HEK293 (cell line): ENCODE results near the gene TAF1A.

ENCODE experiments used
- CTCF ChIA-PET: fragments of 350-600 bp; formaldehyde crosslinking; extraction: SDS; loops from one replicate; lab custom pipeline; 2021; ENCODE audit warnings: antibody characterized with exemption; lab: Yijun Ruan, JAX
- POLR2A ChIA-PET: fragments of 300-600 bp; formaldehyde crosslinking; extraction: SDS; loops from one replicate; lab custom pipeline; 2020; ENCODE audit warnings: antibody characterized with exemption, inconsistent platforms; lab: Yijun Ruan, JAX
- H3K27ac ChIP-seq: fragments of 200-500 bp; sonication (Bioruptor generic); 2 replicates; pipeline ENCODE4 v1.5.1; 2014; ENCODE audit warnings: low read depth, low read length, control low read depth, inconsistent platforms; ENCODE audit errors: extremely low read depth
- H3K36me3 ChIP-seq, 2 experiments: fragments of 200-500 bp in 1 of 2; sonication (Bioruptor generic) in 1 of 2; 1 replicate in 1 of 2; 2 replicates in 1 of 2; pipeline ENCODE4 v1.5.1; 2014 to 2017; ENCODE audit warnings: inconsistent platforms in 2 of 2, low read length in 2 of 2; ENCODE audit not compliant: control insufficient read depth in 2 of 2, insufficient read depth in 1 of 2
- H3K4me1 ChIP-seq: fragments of 200-500 bp; sonication (Bioruptor generic); 2 replicates; pipeline ENCODE4 v1.5.1; 2014; ENCODE audit warnings: mild to moderate bottlenecking, low read length, inconsistent platforms; ENCODE audit not compliant: control insufficient read depth, insufficient read depth
- H3K4me3 ChIP-seq: 2 replicates; pipeline ENCODE4 v1.5.1; 2011; ENCODE audit warnings: low read depth, mild to moderate bottlenecking, control low read depth, low read length, moderate library complexity
- H3K9me3 ChIP-seq: fragments of 200-500 bp; sonication (Bioruptor generic); 2 replicates; pipeline ENCODE4 v1.5.1; 2014; ENCODE audit warnings: low read depth, low read length, inconsistent platforms; ENCODE audit not compliant: control insufficient read depth, insufficient read depth
- GLI4 ChIP-seq: fragments of 450-650 bp; formaldehyde crosslinking; IDR thresholded peaks from 2 replicates; pipeline ENCODE4 v1.5.1; 2016; ENCODE audit warnings: missing biosample characterization, missing genetic modification characterization
- HOXA7 ChIP-seq: sonication (generic); formaldehyde crosslinking; IDR thresholded peaks from 2 replicates; pipeline ENCODE4 v1.8.1; 2022; ENCODE audit warnings: missing genetic modification reagents, borderline replicate concordance
- HOXD13 ChIP-seq: sonication (generic); formaldehyde crosslinking; IDR thresholded peaks from 2 replicates; pipeline ENCODE4 v1.8.0; 2022; ENCODE audit warnings: missing genetic modification reagents, borderline replicate concordance
- MYNN ChIP-seq: fragments of 450-650 bp; formaldehyde crosslinking; IDR thresholded peaks from 2 replicates; pipeline ENCODE4 v1.5.1; 2016; ENCODE audit warnings: missing biosample characterization, missing genetic modification characterization, borderline replicate concordance
- REST ChIP-seq: fragments of 450-650 bp; formaldehyde crosslinking; IDR thresholded peaks from 2 replicates; pipeline ENCODE4 v1.5.1; 2016; ENCODE audit warnings: missing biosample characterization, missing genetic modification characterization
- WT1 ChIP-seq: fragments of 450-650 bp; formaldehyde crosslinking; IDR thresholded peaks from 2 replicates; pipeline ENCODE4 v1.5.1; 2016; ENCODE audit warnings: missing biosample characterization, missing genetic modification characterization
- ZBTB17 ChIP-seq: fragments of 450-650 bp; formaldehyde crosslinking; IDR thresholded peaks from 2 replicates; pipeline ENCODE4 v1.5.1; 2016; ENCODE audit warnings: missing biosample characterization, missing genetic modification characterization
- ZNF121 ChIP-seq: fragments of 450-650 bp; formaldehyde crosslinking; IDR thresholded peaks from 2 replicates; pipeline ENCODE4 v1.5.1; 2016; ENCODE audit warnings: missing biosample characterization, missing genetic modification characterization
- ZNF2 ChIP-seq: fragments of 450-650 bp; formaldehyde crosslinking; IDR thresholded peaks from 2 replicates; pipeline ENCODE4 v1.5.1; 2016; ENCODE audit warnings: missing biosample characterization, missing genetic modification characterization
- ZNF221 ChIP-seq: fragments of 450-650 bp; formaldehyde crosslinking; IDR thresholded peaks from 2 replicates; pipeline ENCODE4 v1.5.1; 2017; ENCODE audit warnings: missing biosample characterization, missing genetic modification characterization, borderline replicate concordance
- ZNF416 ChIP-seq: fragments of 450-650 bp; formaldehyde crosslinking; IDR thresholded peaks from 2 replicates; pipeline ENCODE4 v1.5.1; 2016; ENCODE audit warnings: missing biosample characterization, missing genetic modification characterization
- ZNF433 ChIP-seq: fragments of 450-650 bp; formaldehyde crosslinking; IDR thresholded peaks from 2 replicates; pipeline ENCODE4 v1.5.1; 2016; ENCODE audit warnings: missing biosample characterization, missing genetic modification characterization, low read depth
- ZNF510 ChIP-seq: fragments of 450-650 bp; formaldehyde crosslinking; IDR thresholded peaks from 2 replicates; pipeline ENCODE4 v1.5.1; 2018; ENCODE audit warnings: mild to moderate bottlenecking, missing genetic modification characterization, missing biosample characterization; ENCODE audit not compliant: insufficient replicate concordance
- ZNF514 ChIP-seq: fragments of 450-650 bp; formaldehyde crosslinking; IDR thresholded peaks from 2 replicates; pipeline ENCODE4 v1.5.1; 2016; ENCODE audit warnings: missing biosample characterization, missing genetic modification characterization
- ZNF623 ChIP-seq: fragments of 450-650 bp; formaldehyde crosslinking; IDR thresholded peaks from 2 replicates; pipeline ENCODE4 v1.5.1; 2016; ENCODE audit warnings: missing biosample characterization, missing genetic modification characterization
- ZNF654 ChIP-seq: fragments of 450-650 bp; formaldehyde crosslinking; IDR thresholded peaks from 2 replicates; pipeline ENCODE4 v1.5.1; 2016; ENCODE audit warnings: low read depth, missing biosample characterization, missing genetic modification characterization
- ZNF792 ChIP-seq: fragments of 450-650 bp; formaldehyde crosslinking; IDR thresholded peaks from 2 replicates; pipeline ENCODE4 v1.5.1; 2016; ENCODE audit warnings: missing biosample characterization, missing genetic modification characterization
- TF ChIP-seq, protein P1 (sequence below): fragments of 450-650 bp; formaldehyde crosslinking; IDR thresholded peaks from 2 replicates; pipeline ENCODE4 v1.5.1; 2016; ENCODE audit warnings: missing biosample characterization, missing genetic modification characterization
- TF ChIP-seq, protein P2 (sequence below): fragments of 450-650 bp; formaldehyde crosslinking; IDR thresholded peaks from 2 replicates; pipeline ENCODE4 v1.5.1; 2016; ENCODE audit warnings: missing biosample characterization, missing genetic modification characterization
- TF ChIP-seq, protein P3 (sequence below): fragments of 450-650 bp; formaldehyde crosslinking; IDR thresholded peaks from 2 replicates; pipeline ENCODE4 v1.5.1; 2016; ENCODE audit warnings: missing biosample characterization, missing genetic modification characterization
- TF ChIP-seq, protein P4 (sequence below): fragments of 450-650 bp; formaldehyde crosslinking; IDR thresholded peaks from 2 replicates; pipeline ENCODE4; 2016; ENCODE audit warnings: missing biosample characterization, missing genetic modification characterization
- TF ChIP-seq, protein P5 (sequence below): fragments of 450-650 bp; formaldehyde crosslinking; IDR thresholded peaks from 2 replicates; pipeline ENCODE4 v1.5.1; 2016; ENCODE audit warnings: missing biosample characterization, missing genetic modification characterization, low read depth

The TAF1A gene

GRCh38 chr1:222634180-222635013 lies 44.7 kb upstream of the TAF1A start (continued):
- TF ChIP-seq, protein P1, sequence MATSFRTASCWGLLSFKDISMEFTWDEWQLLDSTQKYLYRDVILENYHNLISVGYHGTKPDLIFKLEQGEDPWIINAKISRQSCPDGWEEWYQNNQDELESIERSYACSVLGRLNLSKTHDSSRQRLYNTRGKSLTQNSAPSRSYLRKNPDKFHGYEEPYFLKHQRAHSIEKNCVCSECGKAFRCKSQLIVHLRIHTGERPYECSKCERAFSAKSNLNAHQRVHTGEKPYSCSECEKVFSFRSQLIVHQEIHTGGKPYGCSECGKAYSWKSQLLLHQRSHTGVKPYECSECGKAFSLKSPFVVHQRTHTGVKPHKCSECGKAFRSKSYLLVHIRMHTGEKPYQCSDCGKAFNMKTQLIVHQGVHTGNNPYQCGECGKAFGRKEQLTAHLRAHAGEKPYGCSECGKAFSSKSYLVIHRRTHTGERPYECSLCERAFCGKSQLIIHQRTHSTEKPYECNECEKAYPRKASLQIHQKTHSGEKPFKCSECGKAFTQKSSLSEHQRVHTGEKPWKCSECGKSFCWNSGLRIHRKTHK (tag by site-specific recombination) = no peak
- no peak for TF ChIP-seq MYNN (tag by site-specific recombination)
- TF ChIP-seq ZBTB17 (tag by site-specific recombination) = peak; percentile 41; the same call in 1 of the 2 replicates
- TF ChIP-seq ZNF510 (tag by site-specific recombination) = no peak
- TF ChIP-seq GLI4 = no peak
- no peak for TF ChIP-seq HOXD13 (CRISPR knock-in tag)
- TF ChIP-seq, protein P2, sequence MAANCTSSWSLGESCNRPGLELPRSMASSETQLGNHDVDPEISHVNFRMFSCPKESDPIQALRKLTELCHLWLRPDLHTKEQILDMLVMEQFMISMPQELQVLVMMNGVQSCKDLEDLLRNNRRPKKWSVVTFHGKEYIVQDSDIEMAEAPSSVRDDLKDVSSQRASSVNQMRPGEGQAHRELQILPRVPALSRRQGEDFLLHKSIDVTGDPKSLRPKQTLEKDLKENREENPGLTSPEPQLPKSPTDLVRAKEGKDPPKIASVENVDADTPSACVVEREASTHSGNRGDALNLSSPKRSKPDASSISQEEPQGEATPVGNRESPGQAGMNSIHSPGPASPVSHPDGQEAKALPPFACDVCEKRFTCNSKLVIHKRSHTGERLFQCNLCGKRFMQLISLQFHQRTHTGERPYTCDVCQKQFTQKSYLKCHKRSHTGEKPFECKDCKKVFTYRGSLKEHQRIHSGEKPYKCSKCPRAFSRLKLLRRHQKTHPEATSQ (tag by site-specific recombination) = no peak
- peak; percentile 59 for TF ChIP-seq ZNF654
- TF ChIP-seq, all 188 proteins: peak for 6

GRCh38 chr1:222632749-222633148 lies 43.0 kb upstream of the TAF1A start:
- CTCF ChIA-PET = interaction anchor here (1.0 to 5.6 kb wide), 2 partner anchors 57 to 167 kb away, joined by 3 to 52 read pairs; no protein-coding TSS in a partner anchor
- Histone ChIP-seq H3K36me3 (peaks cover 16 to 95% of the 10 kb centered on the region in 2 experiments), H3K27ac (no peak overlapping the region), H3K4me1 (no peaks in the 10 kb centered on the region), H3K4me3 (no peak overlapping the region), H3K9me3 (no peaks in the 10 kb centered on the region)
- TF ChIP-seq ZNF623 (tag by site-specific recombination) (no peak), WT1 (no peak), ZNF121 (tag by site-specific recombination) (no peak)
- POLR2A ChIA-PET = no interaction called here

DNA sequence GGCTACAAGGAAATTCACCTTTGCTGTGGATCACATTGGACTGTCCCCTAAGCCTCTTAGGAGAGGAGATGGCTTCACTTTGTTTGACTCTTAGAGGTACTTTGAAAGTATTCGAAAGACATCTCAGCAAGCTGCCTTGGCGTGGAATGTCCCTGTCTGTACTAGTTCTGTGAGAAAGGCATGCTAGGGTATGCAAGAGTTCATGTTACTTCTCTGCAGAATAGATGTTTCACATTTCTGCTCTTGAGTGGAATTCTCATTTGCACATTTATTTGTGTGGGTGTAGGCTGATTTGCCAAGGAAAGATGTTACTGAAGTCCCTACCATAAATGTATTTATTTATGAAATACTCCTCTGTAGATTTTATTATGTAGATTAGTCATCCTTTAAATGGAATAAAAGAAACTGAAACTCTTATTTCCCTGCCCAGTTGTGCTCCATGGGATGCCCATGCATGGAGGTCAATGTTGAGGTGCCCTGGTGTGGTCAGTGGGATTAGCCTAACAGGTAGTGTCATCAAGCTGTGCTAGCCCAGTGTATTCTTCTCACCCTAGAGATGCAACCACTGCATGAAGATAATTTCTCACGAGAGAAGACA lies 42.0 kb upstream of the TAF1A start:
- Histone ChIP-seq H3K4me1 (no peaks in the 10 kb centered on the region), H3K36me3 (peaks cover 12 to 98% of the 10 kb centered on the region in 2 experiments), H3K27ac (no peak overlapping the region), H3K4me3 (no peak overlapping the region), H3K9me3 (no peaks in the 10 kb centered on the region)
- POLR2A ChIA-PET = no interaction called here
- CTCF ChIA-PET = interaction anchor here (0.7 to 5.6 kb wide), 2 partner anchors 166 to 883 kb away, joined by 3 to 52 read pairs; no protein-coding TSS in a partner anchor
- TF ChIP-seq ZNF792 (tag by site-specific recombination) = no peak
- TF ChIP-seq ZNF433 (tag by site-specific recombination) = no peak
- TF ChIP-seq, protein P3, sequence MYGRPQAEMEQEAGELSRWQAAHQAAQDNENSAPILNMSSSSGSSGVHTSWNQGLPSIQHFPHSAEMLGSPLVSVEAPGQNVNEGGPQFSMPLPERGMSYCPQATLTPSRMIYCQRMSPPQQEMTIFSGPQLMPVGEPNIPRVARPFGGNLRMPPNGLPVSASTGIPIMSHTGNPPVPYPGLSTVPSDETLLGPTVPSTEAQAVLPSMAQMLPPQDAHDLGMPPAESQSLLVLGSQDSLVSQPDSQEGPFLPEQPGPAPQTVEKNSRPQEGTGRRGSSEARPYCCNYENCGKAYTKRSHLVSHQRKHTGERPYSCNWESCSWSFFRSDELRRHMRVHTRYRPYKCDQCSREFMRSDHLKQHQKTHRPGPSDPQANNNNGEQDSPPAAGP = no peak
- no peak for TF ChIP-seq ZNF514 (tag by site-specific recombination)
- TF ChIP-seq, protein P4, sequence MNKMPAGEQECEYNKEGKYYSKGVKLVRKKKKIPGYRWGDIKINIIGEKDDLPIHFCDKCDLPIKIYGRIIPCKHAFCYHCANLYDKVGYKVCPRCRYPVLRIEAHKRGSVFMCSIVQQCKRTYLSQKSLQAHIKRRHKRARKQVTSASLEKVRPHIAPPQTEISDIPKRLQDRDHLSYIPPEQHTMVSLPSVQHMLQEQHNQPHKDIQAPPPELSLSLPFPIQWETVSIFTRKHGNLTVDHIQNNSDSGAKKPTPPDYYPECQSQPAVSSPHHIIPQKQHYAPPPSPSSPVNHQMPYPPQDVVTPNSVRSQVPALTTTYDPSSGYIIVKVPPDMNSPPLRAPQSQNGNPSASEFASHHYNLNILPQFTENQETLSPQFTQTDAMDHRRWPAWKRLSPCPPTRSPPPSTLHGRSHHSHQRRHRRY (tag by site-specific recombination) = no peak
- TF ChIP-seq, protein P5, sequence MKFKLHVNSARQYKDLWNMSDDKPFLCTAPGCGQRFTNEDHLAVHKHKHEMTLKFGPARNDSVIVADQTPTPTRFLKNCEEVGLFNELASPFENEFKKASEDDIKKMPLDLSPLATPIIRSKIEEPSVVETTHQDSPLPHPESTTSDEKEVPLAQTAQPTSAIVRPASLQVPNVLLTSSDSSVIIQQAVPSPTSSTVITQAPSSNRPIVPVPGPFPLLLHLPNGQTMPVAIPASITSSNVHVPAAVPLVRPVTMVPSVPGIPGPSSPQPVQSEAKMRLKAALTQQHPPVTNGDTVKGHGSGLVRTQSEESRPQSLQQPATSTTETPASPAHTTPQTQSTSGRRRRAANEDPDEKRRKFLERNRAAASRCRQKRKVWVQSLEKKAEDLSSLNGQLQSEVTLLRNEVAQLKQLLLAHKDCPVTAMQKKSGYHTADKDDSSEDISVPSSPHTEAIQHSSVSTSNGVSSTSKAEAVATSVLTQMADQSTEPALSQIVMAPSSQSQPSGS (tag by site-specific recombination) = no peak
- TF ChIP-seq ZNF221 (tag by site-specific recombination) = no peak
- TF ChIP-seq ZNF2 (tag by site-specific recombination) = no peak
- TF ChIP-seq REST (tag by site-specific recombination) = no peak
- TF ChIP-seq ZNF416 (tag by site-specific recombination) = no peak
- TF ChIP-seq HOXA7 (CRISPR knock-in tag) = no peak
